OCI-LY7 (cell line): ENCODE measurements around the gene RAD51AP2. TPM values are rescaled to one million over a fixed set of nuclear protein-coding genes. Genes with fewer than 3 reads are reported as not detected.

Experiments used
- BruUV-seq: library from RNA; stranded (reverse); fragments of 400-500 nt; replicated peaks from 2 replicates; lab custom pipeline; 2021; lab: Mats Ljungman, UMichigan
- CTCF ChIA-PET: fragments of 300-600 bp; sonication (Branson Sonifier 250); formaldehyde crosslinking; loops from one replicate; lab custom pipeline; 2022; ENCODE audit warnings: antibody characterized with exemption; ENCODE audit not compliant: unreplicated experiment; lab: Charles Lee
- POLR2A ChIA-PET: fragments of 300-600 bp; sonication (Branson Sonifier 250); formaldehyde crosslinking; loops from one replicate; lab custom pipeline; 2022; ENCODE audit warnings: antibody characterized with exemption; lab: Charles Lee
- DNase-seq: peaks from one replicate; pipeline ENCODE4 v3.0.0-alpha.2; 2015; ENCODE audit warnings: low spot score
- H2AFZ ChIP-seq: fragments of 200-600 bp; sonication (generic), shearing (Covaris generic); 2 replicates; pipeline ENCODE4 v1.6.1; 2014; ENCODE audit warnings: mild to moderate bottlenecking, antibody characterized with exemption, low read length, moderate library complexity
- H3K27ac ChIP-seq: fragments of 200-600 bp; sonication (generic); 2 replicates; pipeline ENCODE4 v1.5.1; 2014; ENCODE audit warnings: mixed run types, low read depth, mild to moderate bottlenecking, moderate library complexity, low read length, inconsistent platforms; ENCODE audit not compliant: poor library complexity, severe bottlenecking
- H3K36me3 ChIP-seq: fragments of 200-600 bp; sonication (generic); 2 replicates; pipeline ENCODE4 v1.6.1; 2014; ENCODE audit warnings: mild to moderate bottlenecking, antibody characterized with exemption, low read length, moderate library complexity, mixed read lengths; ENCODE audit not compliant: insufficient read depth
- H3K4me1 ChIP-seq: fragments of 200-600 bp; sonication (generic); 2 replicates; pipeline ENCODE4 v1.5.1; 2014; ENCODE audit warnings: mild to moderate bottlenecking, low read length; ENCODE audit not compliant: insufficient read depth, poor library complexity, severe bottlenecking
- H3K4me2 ChIP-seq: fragments of 200-600 bp; sonication (generic); 2 replicates; pipeline ENCODE4 v1.6.1; 2014; ENCODE audit warnings: mild to moderate bottlenecking, low read length
- H3K4me3 ChIP-seq: fragments of 200-600 bp; sonication (generic); 2 replicates; pipeline ENCODE4 v1.5.1; 2014; ENCODE audit warnings: mild to moderate bottlenecking, low read depth, low read length; ENCODE audit not compliant: poor library complexity, severe bottlenecking
- H3K79me2 ChIP-seq: fragments of 200-600 bp; sonication (generic); 2 replicates; pipeline ENCODE4 v1.6.1; 2016; ENCODE audit warnings: low read depth, mild to moderate bottlenecking, low read length, moderate library complexity, mixed read lengths; ENCODE audit not compliant: insufficient read depth
- H3K9me2 ChIP-seq: fragments of 200-600 bp; sonication (generic); 2 replicates; pipeline ENCODE4 v1.6.1; 2016; ENCODE audit warnings: mild to moderate bottlenecking, low read length, mixed read lengths; ENCODE audit not compliant: insufficient read depth
- H3K9me3 ChIP-seq: fragments of 200-600 bp; sonication (generic); 2 replicates; pipeline ENCODE4 v1.6.1; 2014; ENCODE audit warnings: mild to moderate bottlenecking, mixed run types, low read length, mixed read lengths
- H4K20me1 ChIP-seq: fragments of 200-600 bp; sonication (generic); 2 replicates; pipeline ENCODE4 v1.6.1; 2014; ENCODE audit warnings: mild to moderate bottlenecking, antibody characterized with exemption, low read length, moderate library complexity, mixed read lengths; ENCODE audit not compliant: insufficient read depth
- EZH2phosphoT487 ChIP-seq: fragments of 200-600 bp; sonication (generic); IDR thresholded peaks from 2 replicates; pipeline ENCODE4 v1.6.1; 2018; ENCODE audit warnings: low read depth, borderline replicate concordance, mild to moderate bottlenecking, mixed run types, antibody characterized with exemption, low read length, moderate library complexity, mixed read lengths
- intact Hi-C: fragments of 100-400 bp; cut with micrococcal nuclease; formaldehyde crosslinking; loops from one replicate; pipeline ENCODE4 v1.10.0; 2022; ENCODE audit not compliant: unreplicated experiment
- total RNA-seq, 2 experiments: library from RNA; depleted of rRNA in 1 of 2; stranded (reverse); fragments of >200 nt in 1 of 2; shearing (Covaris generic) in 1 of 2; gene quantifications; 2 replicates each; pipeline ENCODE4 v1.2.3, GENCODE V29; 2014 to 2022
- TF ChIP-seq, protein P1 (sequence below): fragments of 200-600 bp; sonication (generic); conservative IDR thresholded peaks from 2 replicates; pipeline ENCODE4 v1.5.1; 2014; ENCODE audit warnings: mild to moderate bottlenecking, antibody characterized with exemption, low read length, moderate library complexity, mixed read lengths

RAD51AP2 gene
- total RNA-seq, 2 experiments from 2014 or later: 0.35 TPM; not detected in 1

DNA sequence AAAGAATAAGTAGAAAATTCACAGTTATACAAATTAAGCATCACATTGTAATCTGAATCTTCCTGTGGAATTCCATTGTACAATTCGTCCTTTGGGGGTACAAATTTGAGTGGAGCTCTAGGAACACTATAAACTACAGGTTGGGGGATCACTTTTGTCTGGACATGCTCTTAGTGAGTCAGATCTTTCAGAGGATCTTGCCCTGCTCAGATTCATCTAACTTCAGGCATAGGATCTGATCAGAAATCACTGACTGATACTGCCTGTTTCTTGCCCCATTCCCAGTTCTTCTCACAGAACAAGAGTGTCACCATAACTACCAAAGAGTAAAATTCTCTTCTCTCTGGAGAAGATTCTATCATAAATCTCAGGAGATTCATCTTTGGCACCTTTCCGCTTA, 11.5 kb upstream of the RAD51AP2 start:
- H3K9me2 ChIP-seq: no peaks in the 10 kb centered on the region
- no peaks in the 10 kb centered on the region for H3K36me3 ChIP-seq
- H3K9me3 ChIP-seq: no peaks in the 10 kb centered on the region
- POLR2A ChIA-PET: interaction anchor here (0.7 to 1.0 kb wide), 3 partner anchors 9 to 16 kb away, joined by 3 to 4 read pairs (median 3); partner anchors contain the start of gene RAD51AP2
- no peaks in the 10 kb centered on the region for H4K20me1 ChIP-seq
- H3K4me2 ChIP-seq: no peak overlapping the region
- H2AFZ ChIP-seq: no peak overlapping the region
- intact Hi-C loops: no loop called here
- H3K4me3 ChIP-seq: no peak overlapping the region
- no peak for TF ChIP-seq EZH2phosphoT487
- TF ChIP-seq, protein P1, sequence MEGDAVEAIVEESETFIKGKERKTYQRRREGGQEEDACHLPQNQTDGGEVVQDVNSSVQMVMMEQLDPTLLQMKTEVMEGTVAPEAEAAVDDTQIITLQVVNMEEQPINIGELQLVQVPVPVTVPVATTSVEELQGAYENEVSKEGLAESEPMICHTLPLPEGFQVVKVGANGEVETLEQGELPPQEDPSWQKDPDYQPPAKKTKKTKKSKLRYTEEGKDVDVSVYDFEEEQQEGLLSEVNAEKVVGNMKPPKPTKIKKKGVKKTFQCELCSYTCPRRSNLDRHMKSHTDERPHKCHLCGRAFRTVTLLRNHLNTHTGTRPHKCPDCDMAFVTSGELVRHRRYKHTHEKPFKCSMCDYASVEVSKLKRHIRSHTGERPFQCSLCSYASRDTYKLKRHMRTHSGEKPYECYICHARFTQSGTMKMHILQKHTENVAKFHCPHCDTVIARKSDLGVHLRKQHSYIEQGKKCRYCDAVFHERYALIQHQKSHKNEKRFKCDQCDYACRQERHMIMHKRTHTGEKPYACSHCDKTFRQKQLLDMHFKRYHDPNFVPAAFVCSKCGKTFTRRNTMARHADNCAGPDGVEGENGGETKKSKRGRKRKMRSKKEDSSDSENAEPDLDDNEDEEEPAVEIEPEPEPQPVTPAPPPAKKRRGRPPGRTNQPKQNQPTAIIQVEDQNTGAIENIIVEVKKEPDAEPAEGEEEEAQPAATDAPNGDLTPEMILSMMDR: no peak
- no peaks in the 10 kb centered on the region for H3K79me2 ChIP-seq
- BruUV-seq: no TSS peak
- no peak overlapping the region for H3K27ac ChIP-seq
- H3K4me1 ChIP-seq: no peaks in the 10 kb centered on the region
- CTCF ChIA-PET: no interaction called here
- DNase-seq: no peak

DNA sequence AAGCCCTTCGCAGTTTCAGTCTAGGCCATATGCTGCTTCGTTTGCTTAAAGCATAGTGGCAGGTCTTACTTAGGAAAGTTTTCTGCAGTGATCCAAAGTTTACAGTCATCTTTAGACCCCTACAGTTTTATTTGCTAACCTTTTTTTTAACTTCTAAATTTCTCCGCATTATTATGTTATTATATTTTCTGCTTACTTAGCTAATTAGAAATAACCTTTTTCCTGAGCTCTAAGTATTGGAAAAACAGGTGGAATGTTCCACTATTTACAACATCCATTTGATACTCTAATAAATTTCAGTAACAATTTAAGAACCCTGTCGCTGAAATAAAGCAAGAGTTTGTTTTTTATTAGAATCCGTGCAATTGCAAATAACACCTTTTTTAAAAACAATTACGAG, 4.1 kb upstream of the RAD51AP2 start:
- no peak overlapping the region for H2AFZ ChIP-seq
- no peaks in the 10 kb centered on the region for H3K9me3 ChIP-seq
- H3K9me2 ChIP-seq: no peaks in the 10 kb centered on the region
- no peak for DNase-seq
- CTCF ChIA-PET: no interaction called here
- H3K36me3 ChIP-seq: no peaks in the 10 kb centered on the region
- H3K79me2 ChIP-seq: no peaks in the 10 kb centered on the region
- no peak overlapping the region for H3K4me3 ChIP-seq
- H3K4me2 ChIP-seq: no peak overlapping the region
- H3K27ac ChIP-seq: no peak overlapping the region
- intact Hi-C loops: no loop called here
- no peak for TF ChIP-seq EZH2phosphoT487
- TF ChIP-seq, protein P1: no peak
- no peaks in the 10 kb centered on the region for H4K20me1 ChIP-seq
- peaks cover 9% of the 10 kb centered on the region for H3K4me1 ChIP-seq
- POLR2A ChIA-PET: interaction anchor here (0.7 to 1.0 kb wide), 2 partner anchors 9 to 13 kb away, joined by 3 read pairs; no protein-coding TSS in a partner anchor
- BruUV-seq: no TSS peak

DNA sequence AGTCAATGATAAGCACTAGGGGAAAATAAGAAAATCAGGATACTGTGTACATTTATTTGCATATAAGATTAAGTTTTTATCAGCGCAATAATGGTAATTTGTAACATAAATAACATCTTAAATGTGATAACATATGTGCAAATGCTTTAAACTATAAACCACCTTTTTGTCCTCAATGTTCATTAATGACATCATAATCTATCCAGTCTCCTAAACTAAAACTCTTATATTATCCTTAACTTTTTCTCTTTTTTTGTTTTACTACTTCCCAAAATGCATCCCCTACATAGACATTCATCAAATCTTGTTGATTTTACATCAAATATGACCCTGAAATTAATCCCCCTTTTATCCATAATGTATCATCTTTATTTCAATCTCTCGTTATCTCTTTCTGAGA, 3.4 kb upstream of the RAD51AP2 start:
- intact Hi-C loops: no loop called here
- Histone ChIP-seq H3K9me3 (no peaks in the 10 kb centered on the region), H3K27ac (no peak overlapping the region), H3K79me2 (no peaks in the 10 kb centered on the region), H2AFZ (no peak overlapping the region), H3K4me3 (no peak overlapping the region), H3K36me3 (no peaks in the 10 kb centered on the region), H3K4me2 (no peak overlapping the region), H4K20me1 (no peaks in the 10 kb centered on the region), H3K4me1 (peaks cover 15% of the 10 kb centered on the region), H3K9me2 (no peaks in the 10 kb centered on the region)
- no peak for TF ChIP-seq EZH2phosphoT487
- DNase-seq: no peak
- BruUV-seq: no TSS peak
- ChIA-PET POLR2A (interaction anchor here (1.0 kb wide), 2 partner anchors 8 to 12 kb away, joined by 3 read pairs; no protein-coding TSS in a partner anchor), CTCF (no interaction called here)
